ENCODE results near the gene CFAP61. TPM values are rescaled to one million over a fixed set of nuclear protein-coding genes. Genes with fewer than 3 reads are reported as not detected.

The CFAP61 gene
- total RNA-seq, 4 donors from 2014 or later, result 0.38 TPM; not detected in 3

GRCh38 chr20:20362774-20363433 lies 310.6 kb downstream of the CFAP61 start:
- no peak overlapping the region for H3K4me3 ChIP-seq
- TF ChIP-seq POLR2A (IDR thresholded peaks at IDR 0.05), result no peak
- no peak for TF ChIP-seq CTCF (IDR thresholded peaks at IDR 0.05)
- intact Hi-C loops (cut with DNase I), result loop anchor here (10.0 kb wide), 1 partner anchor 202 kb away; no protein-coding TSS in a partner anchor
- no peaks in the 10 kb centered on the region for H3K9me3 ChIP-seq
- H3K4me1 ChIP-seq, result peaks cover 27 to 50% (median 28%) of the 10 kb centered on the region in 3 donors
- no peaks in the 10 kb centered on the region for H3K36me3 ChIP-seq
- no peak overlapping the region for H3K27ac ChIP-seq
- H3K27me3 ChIP-seq, result peaks cover 33 to 98% (median 37%) of the 10 kb centered on the region in 4 donors
- whole genome bisulfite sequencing, 2 donors, result 10 to 12% methylated on average over 17 of the region's 17 CpGs
- no peak for DNase-seq

DNA sequence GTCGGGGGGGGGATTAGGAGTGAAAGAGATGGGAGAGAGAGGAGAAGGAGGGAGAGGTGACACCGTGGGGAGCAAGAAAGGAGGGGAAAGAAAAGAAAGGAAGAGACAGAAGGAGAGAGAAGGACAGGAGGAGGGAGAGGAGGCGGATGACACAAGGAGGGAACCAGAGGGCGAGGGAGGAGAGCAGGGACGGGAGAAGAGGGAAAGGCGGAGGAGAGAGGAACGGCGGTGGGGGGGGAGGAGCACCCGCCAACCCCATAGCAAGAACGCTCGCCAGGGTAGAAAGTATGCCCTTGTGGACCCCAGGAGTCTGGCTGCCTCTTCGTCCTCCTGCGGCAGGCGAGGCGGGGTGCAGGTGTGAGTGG lies 311.1 kb downstream of the CFAP61 start:
- peaks cover 33 to 100% (median 37%) of the 10 kb centered on the region in 4 donors for H3K27me3 ChIP-seq
- H3K36me3 ChIP-seq, result no peaks in the 10 kb centered on the region
- intact Hi-C loops (cut with DNase I), result loop anchor here (10.0 kb wide), 1 partner anchor 201 kb away; no protein-coding TSS in a partner anchor
- WGBS, 2 donors, result 3 to 7% methylated on average over 15 of the region's 15 CpGs
- H3K4me3 ChIP-seq, result peak overlapping the region in 2 of 4 donors; percentile 5 to 8
- no peaks in the 10 kb centered on the region for H3K9me3 ChIP-seq
- H3K4me1 ChIP-seq, result peaks cover 28 to 56% (median 31%) of the 10 kb centered on the region in 3 donors
- no peak for TF ChIP-seq POLR2A (IDR thresholded peaks at IDR 0.05)
- TF ChIP-seq CTCF (IDR thresholded peaks at IDR 0.05), result no peak
- no peak overlapping the region for H3K27ac ChIP-seq
- DNase-seq, result no peak

DNA sequence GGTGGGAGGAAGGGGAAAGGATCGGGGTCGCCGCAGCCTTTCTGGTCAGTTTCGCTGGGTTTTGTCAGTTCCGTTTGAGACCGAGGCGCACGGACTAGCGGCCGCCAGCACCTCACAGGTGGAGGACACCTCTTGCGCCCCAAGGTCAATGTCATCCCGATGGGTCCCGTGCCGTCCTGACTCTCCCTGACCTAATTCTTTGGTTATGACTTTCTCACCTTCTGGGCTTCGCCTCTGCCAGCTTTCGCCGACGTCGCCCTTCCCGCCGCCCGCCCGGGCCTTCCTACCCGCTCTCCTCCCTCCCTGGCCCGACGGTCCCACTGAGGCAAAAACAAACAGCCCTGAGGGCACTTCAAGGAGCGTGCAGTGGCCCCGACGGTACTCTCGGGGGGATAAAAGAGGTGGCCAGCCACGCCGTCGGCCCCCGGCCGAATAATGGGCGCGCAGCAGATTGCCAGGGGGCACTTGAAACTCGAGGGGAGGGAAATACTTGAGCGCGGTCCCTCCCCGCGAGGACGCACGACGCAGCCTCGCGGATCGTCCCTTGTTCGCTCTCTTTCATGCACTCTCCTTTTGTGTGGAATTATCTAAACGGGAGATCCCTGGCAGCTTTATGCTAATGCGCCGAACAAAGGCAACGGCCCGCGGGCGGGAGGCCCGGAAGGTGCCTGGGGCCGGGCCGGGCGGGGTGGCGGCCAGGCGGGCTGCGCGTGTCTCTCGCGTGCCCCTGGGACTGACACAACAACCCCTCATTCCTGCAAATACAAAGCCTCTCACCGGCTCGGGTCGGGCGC lies 311.7 kb downstream of the CFAP61 start:
- DNase-seq, result no peak
- H3K36me3 ChIP-seq, result no peaks in the 10 kb centered on the region
- H3K27ac ChIP-seq, result no peak overlapping the region
- 0 to 2% methylated on average over 5 to 37 of the region's 70 CpGs for WGBS, 2 donors
- intact Hi-C loops (cut with DNase I), result loop anchor here (10.0 kb wide), 1 partner anchor 201 kb away; no protein-coding TSS in a partner anchor
- peaks cover 28 to 61% (median 37%) of the 10 kb centered on the region in 3 donors for H3K4me1 ChIP-seq
- H3K4me3 ChIP-seq, result peak overlapping the region in 2 of 4 donors; percentile 5 to 8
- TF ChIP-seq CTCF (IDR thresholded peaks at IDR 0.05) (no peak), POLR2A (IDR thresholded peaks at IDR 0.05) (no peak)
- peaks cover 33 to 100% (median 39%) of the 10 kb centered on the region in 4 donors for H3K27me3 ChIP-seq
- H3K9me3 ChIP-seq, result no peaks in the 10 kb centered on the region

DNA sequence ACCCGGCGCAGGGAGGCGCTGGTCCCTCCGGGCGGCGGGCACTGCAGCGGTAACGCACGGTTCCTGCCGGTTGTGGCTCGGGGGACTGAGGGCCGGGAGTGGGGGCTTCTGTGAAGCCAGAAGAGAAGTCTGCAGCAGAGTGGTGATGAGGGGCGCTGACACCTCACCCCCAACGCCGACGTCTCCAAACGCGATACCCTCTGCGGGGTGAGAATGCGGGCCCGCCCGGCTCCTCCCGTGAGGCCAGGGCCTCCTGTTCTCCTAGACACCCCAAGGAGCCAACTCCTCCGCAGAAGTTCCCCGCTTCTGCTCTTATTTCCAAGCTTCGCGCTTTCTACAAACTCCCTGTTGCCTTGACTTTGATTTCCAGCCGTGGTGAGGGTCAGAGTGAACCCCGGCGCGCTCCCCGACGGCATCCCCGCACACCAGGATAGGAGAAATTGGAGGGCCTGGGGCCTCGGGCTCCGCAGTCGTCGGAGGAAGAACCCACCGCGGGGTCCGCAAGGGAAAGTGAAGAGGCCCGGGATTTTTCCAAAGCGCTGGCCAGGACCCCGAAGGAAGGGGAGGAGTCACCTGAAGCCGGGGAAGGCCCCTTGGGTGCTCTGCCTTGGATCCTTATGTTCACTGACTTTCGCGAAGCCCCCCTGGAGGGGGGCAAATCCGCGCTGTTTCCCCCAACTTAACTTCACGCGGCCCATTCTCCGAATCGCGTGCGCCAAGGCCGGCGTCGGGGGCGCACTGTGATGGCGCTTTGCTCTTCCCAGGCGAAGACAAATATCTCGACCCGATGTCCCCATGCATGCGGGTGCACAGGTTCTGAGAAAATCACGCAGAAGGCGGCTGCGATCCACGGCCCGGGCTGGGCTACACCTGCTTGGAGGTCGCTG lies 312.5 kb downstream of the CFAP61 start:
- no peak for DNase-seq
- intact Hi-C loops (cut with DNase I), result loop anchor here (10.0 kb wide), 1 partner anchor 200 kb away; no protein-coding TSS in a partner anchor
- Histone ChIP-seq H3K36me3 (no peaks in the 10 kb centered on the region), H3K4me3 (peak overlapping the region in 2 of 4 donors; percentile 5 to 8), H3K4me1 (peaks cover 31 to 69% (median 46%) of the 10 kb centered on the region in 3 donors), H3K27me3 (peaks cover 40 to 100% (median 42%) of the 10 kb centered on the region in 4 donors), H3K9me3 (no peaks in the 10 kb centered on the region), H3K27ac (no peak overlapping the region)
- WGBS, 2 donors, result 12% methylated on average over 5 to 30 of the region's 70 CpGs
- TF ChIP-seq POLR2A (IDR thresholded peaks at IDR 0.05), result no peak
- TF ChIP-seq CTCF (IDR thresholded peaks at IDR 0.05), result no peak
